Measurements from ENCODE around the gene SCUBE1.

Gene SCUBE1

DNA sequence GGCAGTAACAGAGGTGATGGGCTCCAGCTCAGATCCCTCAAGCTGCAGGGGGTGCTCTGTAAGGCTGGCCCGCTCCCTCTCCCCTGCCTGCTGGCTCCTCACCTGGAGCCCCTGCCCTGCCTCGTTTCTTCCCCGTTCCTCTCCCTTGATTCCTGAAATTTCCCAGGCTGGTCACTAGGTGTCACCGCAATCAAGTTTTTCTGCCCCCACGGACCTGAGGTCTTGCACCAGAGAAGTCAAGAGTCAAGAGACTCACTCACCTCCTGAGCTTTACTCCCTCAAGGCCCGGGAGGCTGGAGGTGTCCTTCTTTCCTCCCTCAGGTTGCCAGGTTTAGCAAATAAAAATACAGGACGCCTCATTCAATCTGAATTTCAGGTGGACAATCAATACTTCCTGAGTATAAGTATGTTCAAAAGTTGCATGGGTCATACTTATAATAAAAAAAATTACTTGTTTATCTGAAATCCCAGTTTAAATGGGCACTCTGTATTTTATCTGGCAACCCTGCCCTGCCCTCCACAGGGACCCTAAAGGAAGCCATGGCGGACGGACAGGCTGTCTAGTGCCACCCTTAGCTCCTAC, 69.2 kb downstream of the SCUBE1 start:
- no peak for TF ChIP-seq EZH2 (IDR thresholded peaks at IDR 0.05; ENCODE audit: borderline replicate concordance, low read length)
- TF ChIP-seq, protein P1, sequence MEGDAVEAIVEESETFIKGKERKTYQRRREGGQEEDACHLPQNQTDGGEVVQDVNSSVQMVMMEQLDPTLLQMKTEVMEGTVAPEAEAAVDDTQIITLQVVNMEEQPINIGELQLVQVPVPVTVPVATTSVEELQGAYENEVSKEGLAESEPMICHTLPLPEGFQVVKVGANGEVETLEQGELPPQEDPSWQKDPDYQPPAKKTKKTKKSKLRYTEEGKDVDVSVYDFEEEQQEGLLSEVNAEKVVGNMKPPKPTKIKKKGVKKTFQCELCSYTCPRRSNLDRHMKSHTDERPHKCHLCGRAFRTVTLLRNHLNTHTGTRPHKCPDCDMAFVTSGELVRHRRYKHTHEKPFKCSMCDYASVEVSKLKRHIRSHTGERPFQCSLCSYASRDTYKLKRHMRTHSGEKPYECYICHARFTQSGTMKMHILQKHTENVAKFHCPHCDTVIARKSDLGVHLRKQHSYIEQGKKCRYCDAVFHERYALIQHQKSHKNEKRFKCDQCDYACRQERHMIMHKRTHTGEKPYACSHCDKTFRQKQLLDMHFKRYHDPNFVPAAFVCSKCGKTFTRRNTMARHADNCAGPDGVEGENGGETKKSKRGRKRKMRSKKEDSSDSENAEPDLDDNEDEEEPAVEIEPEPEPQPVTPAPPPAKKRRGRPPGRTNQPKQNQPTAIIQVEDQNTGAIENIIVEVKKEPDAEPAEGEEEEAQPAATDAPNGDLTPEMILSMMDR (IDR thresholded peaks at IDR 0.05; ENCODE audit: low read length): peak; percentile 64
- no peaks in the 10 kb centered on the region for H3K9me3 ChIP-seq (ENCODE audit: low read length)
- H2AFZ ChIP-seq (ENCODE audit: low read length): no peak overlapping the region
- no peaks in the 10 kb centered on the region for H3K4me1 ChIP-seq (ENCODE audit: insufficient read depth, low read length, severe bottlenecking)
- H3K9ac ChIP-seq (ENCODE audit: low read length): no peak overlapping the region
- no peak overlapping the region for H3K27ac ChIP-seq (ENCODE audit: low read depth, low read length, poor library complexity, severe bottlenecking)
- no peaks in the 10 kb centered on the region; the same call in none of the 2 replicates for H3K27me3 ChIP-seq (ENCODE audit: insufficient read depth, low read length)
- no peaks in the 10 kb centered on the region for H4K20me1 ChIP-seq (ENCODE audit: insufficient read depth, low read length)
- no peaks in the 10 kb centered on the region for H3K79me2 ChIP-seq (ENCODE audit: insufficient read depth, low read length)
- no peak overlapping the region for H3K4me3 ChIP-seq (ENCODE audit: low read depth, low read length, poor library complexity, severe bottlenecking)
- H3K4me2 ChIP-seq (ENCODE audit: low read length): no peak overlapping the region
- no peaks in the 10 kb centered on the region for H3K9me2 ChIP-seq (ENCODE audit: low read depth, low read length)
- H3F3A ChIP-seq (ENCODE audit: insufficient read depth, low read length): no peaks in the 10 kb centered on the region
- no peaks in the 10 kb centered on the region for H3K36me3 ChIP-seq (ENCODE audit: insufficient read depth, low read length)

- Histone ChIP-seq H3F3A (ENCODE audit: insufficient read depth, low read length) (no peaks in the 10 kb centered on the region), H3K9ac (ENCODE audit: low read length) (no peak overlapping the region), H3K79me2 (ENCODE audit: insufficient read depth, low read length) (no peaks in the 10 kb centered on the region), H3K9me3 (ENCODE audit: low read length) (no peaks in the 10 kb centered on the region), H3K27ac (ENCODE audit: low read depth, low read length, poor library complexity, severe bottlenecking) (no peak overlapping the region), H4K20me1 (ENCODE audit: insufficient read depth, low read length) (no peaks in the 10 kb centered on the region), H3K4me3 (ENCODE audit: low read depth, low read length, poor library complexity, severe bottlenecking) (no peak overlapping the region), H3K27me3 (ENCODE audit: insufficient read depth, low read length) (no peaks in the 10 kb centered on the region; the same call in 1 of the 2 replicates), H3K4me1 (ENCODE audit: insufficient read depth, low read length, severe bottlenecking) (no peaks in the 10 kb centered on the region), H3K36me3 (ENCODE audit: insufficient read depth, low read length) (no peaks in the 10 kb centered on the region), H3K4me2 (ENCODE audit: low read length) (no peak overlapping the region), H3K9me2 (ENCODE audit: low read depth, low read length) (no peaks in the 10 kb centered on the region), H2AFZ (ENCODE audit: low read length) (no peak overlapping the region)
- TF ChIP-seq, protein P1 (IDR thresholded peaks at IDR 0.05; ENCODE audit: low read length): no peak
- no peak for TF ChIP-seq EZH2 (IDR thresholded peaks at IDR 0.05; ENCODE audit: borderline replicate concordance, low read length)
Observed at GRCh38 chr22:43272869-43273318, 70.3 kb downstream of the SCUBE1 start.

- H3K27ac ChIP-seq (ENCODE audit: low read depth, low read length, poor library complexity, severe bottlenecking): no peak overlapping the region
- H2AFZ ChIP-seq (ENCODE audit: low read length): no peak overlapping the region
- H3K4me2 ChIP-seq (ENCODE audit: low read length): no peak overlapping the region
- no peaks in the 10 kb centered on the region for H3K4me1 ChIP-seq (ENCODE audit: insufficient read depth, low read length, severe bottlenecking)
- no peak for TF ChIP-seq EZH2 (IDR thresholded peaks at IDR 0.05; ENCODE audit: borderline replicate concordance, low read length)
- TF ChIP-seq, protein P1 (IDR thresholded peaks at IDR 0.05; ENCODE audit: low read length): no peak
- H3K9me2 ChIP-seq (ENCODE audit: low read depth, low read length): no peaks in the 10 kb centered on the region
- H3K36me3 ChIP-seq (ENCODE audit: insufficient read depth, low read length): no peaks in the 10 kb centered on the region
- no peaks in the 10 kb centered on the region for H3F3A ChIP-seq (ENCODE audit: insufficient read depth, low read length)
- H4K20me1 ChIP-seq (ENCODE audit: insufficient read depth, low read length): no peaks in the 10 kb centered on the region
- H3K9me3 ChIP-seq (ENCODE audit: low read length): no peaks in the 10 kb centered on the region
- H3K79me2 ChIP-seq (ENCODE audit: insufficient read depth, low read length): no peaks in the 10 kb centered on the region
- no peak overlapping the region for H3K9ac ChIP-seq (ENCODE audit: low read length)
- H3K4me3 ChIP-seq (ENCODE audit: low read depth, low read length, poor library complexity, severe bottlenecking): no peak overlapping the region
- H3K27me3 ChIP-seq (ENCODE audit: insufficient read depth, low read length): no peaks in the 10 kb centered on the region; the same call in 1 of the 2 replicates
Observed at GRCh38 chr22:43272301-43272700, 70.9 kb downstream of the SCUBE1 start.

Data from OCI-LY1 (cell line).